Peyer's patch (tissue), 4 donors: ENCODE data around the gene ARPIN.

Experiments
- CTCF ChIP-seq, 6 experiments: fragments of 450-650 bp in 4 of 6; fragments of 200-600 bp in 2 of 6; sonication (generic) in 1 of 6; IDR thresholded peaks; one replicate each; pipeline ENCODE4 v1.5.1; 2017 to 2019; ENCODE audit warnings: antibody characterized with exemption in 6 of 6, mild to moderate bottlenecking in 3 of 6, moderate library complexity in 1 of 6
- POLR2A ChIP-seq, 2 donors: fragments of 450-650 bp; IDR thresholded peaks; one replicate each; pipeline ENCODE4 v1.5.1; 2017; ENCODE audit warnings: antibody characterized with exemption in 2 of 2, mild to moderate bottlenecking in 2 of 2, moderate library complexity in 2 of 2

GRCh38 chr15:89875741-89876140 lies 37.0 kb downstream of the ARPIN start:
- TF ChIP-seq CTCF (IDR thresholded peaks at IDR 0.05) (no peak), POLR2A (IDR thresholded peaks at IDR 0.05) (no peak)
